KOPT-K1 (cell line): ENCODE data around the gene SPSB2.
A peak's percentile ranks its signal among the peaks of the same experiment; 100 is the strongest.

Source experiments
- H3K27ac ChIP-seq: fragments of 200-600 bp; sonication (generic); 2 replicates; pipeline ENCODE4 v1.5.1; 2016; ENCODE audit warnings: antibody characterized with exemption, mild to moderate bottlenecking, low read depth, low read length; ENCODE audit not compliant: poor library complexity, severe bottlenecking
- H3K36me3 ChIP-seq: fragments of 200-600 bp; sonication (generic); 2 replicates; pipeline ENCODE4 v1.5.1; 2017; ENCODE audit warnings: antibody characterized with exemption, mild to moderate bottlenecking, low read length, moderate library complexity; ENCODE audit not compliant: insufficient read depth
- H3K9me3 ChIP-seq: fragments of 200-600 bp; sonication (generic); 2 replicates; pipeline ENCODE4 v1.5.1; 2017; ENCODE audit warnings: antibody characterized with exemption, low read length, mild to moderate bottlenecking; ENCODE audit not compliant: insufficient read depth, poor library complexity, severe bottlenecking

The SPSB2 gene

GRCh38 chr12:6852651-6853354 is 20.3 kb downstream of the SPSB2 start:
- peak overlapping the region; percentile 80 for H3K27ac ChIP-seq
- H3K36me3 ChIP-seq: peaks cover 67% of the 10 kb centered on the region
- H3K9me3 ChIP-seq: no peaks in the 10 kb centered on the region

- Histone ChIP-seq H3K36me3 (peaks cover 67% of the 10 kb centered on the region), H3K9me3 (no peaks in the 10 kb centered on the region), H3K27ac (peak within 1 kb of the TSS; percentile 80)
Measured at GRCh38 chr12:6851921-6852650, 21.0 kb downstream of the SPSB2 start, which contains the start of gene USP5. TSS of gene USP5 (plus strand) at chr12:6852150. CDS start at chr12:6852180, 30 bp downstream.

- Histone ChIP-seq H3K36me3 (peaks cover 67% of the 10 kb centered on the region), H3K9me3 (no peaks in the 10 kb centered on the region), H3K27ac (peak within 1 kb of the TSS; percentile 80)
Measured at GRCh38 chr12:6851153-6851920, 21.8 kb downstream of the SPSB2 start, which contains the start of gene CDCA3. TSS of gene CDCA3 (minus strand) at chr12:6851286. CDS start at chr12:6850952, 334 bp downstream.

GRCh38 chr12:6850796-6851152 is 22.3 kb downstream of the SPSB2 start:
- Histone ChIP-seq H3K9me3 (no peaks in the 10 kb centered on the region), H3K36me3 (peaks cover 67% of the 10 kb centered on the region), H3K27ac (peak overlapping the region; percentile 80)

- Histone ChIP-seq H3K36me3 (peaks cover 67% of the 10 kb centered on the region), H3K27ac (peak overlapping the region; percentile 80), H3K9me3 (no peaks in the 10 kb centered on the region)
Measured at GRCh38 chr12:6849976-6850560, 23.0 kb downstream of the SPSB2 start.

- Histone ChIP-seq H3K36me3 (peaks cover 63% of the 10 kb centered on the region), H3K9me3 (no peaks in the 10 kb centered on the region), H3K27ac (peak overlapping the region; percentile 80)
Measured at GRCh38 chr12:6849427-6849826, 23.7 kb downstream of the SPSB2 start.

GRCh38 chr12:6847676-6848075 is 25.4 kb downstream of the SPSB2 start:
- Histone ChIP-seq H3K27ac (no peak overlapping the region), H3K36me3 (peaks cover 55% of the 10 kb centered on the region), H3K9me3 (no peaks in the 10 kb centered on the region)

GRCh38 chr12:6846316-6846869 is 26.7 kb downstream of the SPSB2 start:
- H3K9me3 ChIP-seq: no peaks in the 10 kb centered on the region
- no peak overlapping the region for H3K27ac ChIP-seq
- peaks cover 55% of the 10 kb centered on the region for H3K36me3 ChIP-seq

- peaks cover 55% of the 10 kb centered on the region for H3K36me3 ChIP-seq
- no peaks in the 10 kb centered on the region for H3K9me3 ChIP-seq
Measured at GRCh38 chr12:6845395-6845794, 27.7 kb downstream of the SPSB2 start.

GRCh38 chr12:6843118-6843902 is 29.8 kb downstream of the SPSB2 start:
- Histone ChIP-seq H3K9me3 (no peaks in the 10 kb centered on the region), H3K36me3 (peaks cover 35% of the 10 kb centered on the region), H3K27ac (no peak overlapping the region)

More at GRCh38 chr12:6845395-6845794, 27.7 kb downstream of the SPSB2 start:
- no peak overlapping the region for H3K27ac ChIP-seq

GRCh38 chr12:6842075-6842474 is 31.0 kb downstream of the SPSB2 start:
- H3K27ac ChIP-seq: no peak overlapping the region
- H3K36me3 ChIP-seq: peaks cover 22% of the 10 kb centered on the region
- H3K9me3 ChIP-seq: no peaks in the 10 kb centered on the region

GRCh38 chr12:6840761-6841515 is 32.2 kb downstream of the SPSB2 start, which contains the start of gene GNB3:
TSS of gene GNB3 (plus strand) at chr12:6840925. CDS start at chr12:6841288, 363 bp downstream.
- Histone ChIP-seq H3K36me3 (peaks cover 11% of the 10 kb centered on the region; the same call in 1 of the 2 replicates), H3K27ac (no peak within 1 kb of the TSS), H3K9me3 (no peaks in the 10 kb centered on the region)

- no peak overlapping the region for H3K27ac ChIP-seq
- H3K36me3 ChIP-seq: peaks cover 5% of the 10 kb centered on the region; the same call in 1 of the 2 replicates
- no peaks in the 10 kb centered on the region for H3K9me3 ChIP-seq
Measured at GRCh38 chr12:6840330-6840729, 32.8 kb downstream of the SPSB2 start.
